HG03520 (cell line): ENCODE results near the gene SMAP2.
"Not testable (repeated sequence)": the region's sequence is repeated elsewhere in the genome, so short reads cannot be mapped to it uniquely, and the experiment has no call there.

Source experiments
- ATAC-seq: cut with Tn5 transposase; IDR thresholded peaks from one replicate; pipeline ENCODE4 v1.9.1; 2021; ENCODE audit warnings: mild to moderate bottlenecking, moderate library complexity; ENCODE audit not compliant: unreplicated experiment

Gene SMAP2

GRCh38 chr1:40373323-40374283 lies at the start of gene SMAP2:
SMAP2 (plus strand) TSS chr1:40373727; CDS start chr1:40374121, 394 bp downstream.
- peak; percentile 73 for ATAC-seq

- ATAC-seq = not testable (repeated sequence)
Observed at GRCh38 chr1:40331403-40331802, 42.1 kb upstream of the SMAP2 start.

- ATAC-seq = no peak
Observed at GRCh38 chr1:40332695-40333094, 40.8 kb upstream of the SMAP2 start.

- no peak for ATAC-seq
Observed at GRCh38 chr1:40337443-40337842, 36.1 kb upstream of the SMAP2 start.

GRCh38 chr1:40338745-40339419 lies 34.6 kb upstream of the SMAP2 start:
- ATAC-seq = peak; percentile 43

GRCh38 chr1:40339420-40340323 lies 33.9 kb upstream of the SMAP2 start:
- no peak for ATAC-seq

GRCh38 chr1:40341491-40342380 lies 31.8 kb upstream of the SMAP2 start:
- no peak for ATAC-seq

- not testable (repeated sequence) for ATAC-seq
Observed at GRCh38 chr1:40342381-40342717, 31.2 kb upstream of the SMAP2 start.

GRCh38 chr1:40344597-40344996 lies 28.9 kb upstream of the SMAP2 start:
- ATAC-seq = no peak

GRCh38 chr1:40350391-40350790 lies 23.1 kb upstream of the SMAP2 start:
- no peak for ATAC-seq

- ATAC-seq = no peak
Observed at GRCh38 chr1:40351124-40351523, 22.4 kb upstream of the SMAP2 start.

- ATAC-seq = no peak
Observed at GRCh38 chr1:40352126-40352525, 21.4 kb upstream of the SMAP2 start.

GRCh38 chr1:40353082-40353481 lies 20.4 kb upstream of the SMAP2 start:
- no peak for ATAC-seq

GRCh38 chr1:40357625-40358024 lies 15.9 kb upstream of the SMAP2 start:
- no peak for ATAC-seq

GRCh38 chr1:40360631-40361030 lies 12.9 kb upstream of the SMAP2 start:
- no peak for ATAC-seq

GRCh38 chr1:40361201-40361600 lies 12.3 kb upstream of the SMAP2 start:
- ATAC-seq = no peak

GRCh38 chr1:40361637-40362036 lies 11.9 kb upstream of the SMAP2 start:
- no peak for ATAC-seq

GRCh38 chr1:40362199-40362598 lies 11.3 kb upstream of the SMAP2 start:
- ATAC-seq = no peak

- ATAC-seq = no peak
Observed at GRCh38 chr1:40362699-40363098, 10.8 kb upstream of the SMAP2 start.

- peak; percentile 87 for ATAC-seq
Observed at GRCh38 chr1:40363721-40364120, 9.8 kb upstream of the SMAP2 start.
